Transverse colon (tissue), 4 donors: ENCODE data around the gene NDRG2. TPM values are rescaled to one million over a fixed set of nuclear protein-coding genes. Genes with fewer than 3 reads are reported as not detected.

Source experiments
- DNase-seq: peaks from one replicate; pipeline ENCODE4 v3.0.0-alpha.2; 2019
- H3K27ac ChIP-seq, 4 donors: fragments of 200-600 bp; sonication (generic); 2 replicates each; pipeline ENCODE4 v1.5.1; 2016 to 2018; ENCODE audit warnings: inconsistent platforms in 4 of 4
- H3K27me3 ChIP-seq: fragments of 200-600 bp; sonication (generic); 2 replicates; pipeline ENCODE4 v1.5.1; 2017; ENCODE audit warnings: inconsistent platforms
- H3K36me3 ChIP-seq, 4 donors: fragments of 200-600 bp; sonication (generic); 2 replicates each; pipeline ENCODE4 v1.5.1; 2017 to 2019; ENCODE audit warnings: inconsistent platforms in 4 of 4
- H3K4me1 ChIP-seq, 4 donors: fragments of 200-600 bp; sonication (generic); 2 replicates each; pipeline ENCODE4 v1.5.1; 2017 to 2020; ENCODE audit warnings: inconsistent platforms in 4 of 4
- H3K4me3 ChIP-seq, 4 donors: fragments of 200-600 bp; sonication (generic); 1 replicate in 1 of 4; 2 replicates in 3 of 4; pipeline versions ENCODE4 v1.5.1 to v1.6.1; 2017 to 2019; ENCODE audit warnings: inconsistent platforms in 4 of 4
- H3K9me3 ChIP-seq, 2 donors: fragments of 200-600 bp; sonication (generic); 2 replicates each; pipeline ENCODE4 v1.5.1; 2017 to 2019; ENCODE audit warnings: inconsistent platforms in 2 of 2
- CTCF ChIP-seq, 5 experiments: fragments of 200-600 bp in 3 of 5; fragments of 450-650 bp in 2 of 5; sonication (generic) in 3 of 5; IDR thresholded peaks; 1 replicate in 2 of 5; 2 replicates in 3 of 5; pipeline ENCODE4 v1.5.1; 2016 to 2017; ENCODE audit warnings: antibody characterized with exemption in 5 of 5, inconsistent platforms in 3 of 5, mild to moderate bottlenecking in 2 of 5, moderate library complexity in 1 of 5
- EP300 ChIP-seq: sonication (generic); formaldehyde crosslinking; IDR thresholded peaks from one replicate; pipeline ENCODE4 v1.6.1; 2017; ENCODE audit warnings: antibody characterized with exemption, low read depth
- POLR2A ChIP-seq: fragments of 450-650 bp; IDR thresholded peaks from one replicate; pipeline ENCODE4 v1.6.1; 2016; ENCODE audit warnings: antibody characterized with exemption, mild to moderate bottlenecking, moderate library complexity
- POLR2AphosphoS5 ChIP-seq, 3 donors: sonication (generic); formaldehyde crosslinking; IDR thresholded peaks; one replicate each; pipeline ENCODE4 v1.6.1; 2016; ENCODE audit warnings: antibody characterized with exemption in 3 of 3
- WGBS, 2 donors: methylation state at CpG; one replicate each; pipeline ENCODE4 v1.1.5; 2018; ENCODE audit warnings: low coverage in 1 of 2; 5-methylcytosine and 5-hydroxymethylcytosine counted together
- in situ Hi-C, 4 donors: fragments of 200-750 bp; cut with MboI; loops; one replicate each; pipeline versions ENCODE4 v1.15.0 to v1.15.1; 2017; ENCODE audit warnings: low sequenced_read_pairs in 3 of 4, low pct_ligation_motif_present in 1 of 4, low pct_unique_long_range_greater_than_20kb in 1 of 4
- intact Hi-C: fragments of 100-400 bp; cut with DNase I; formaldehyde crosslinking; loops from one replicate; pipeline ENCODE4 v1.15.1; 2023; ENCODE audit warnings: low total_unique reads
- total RNA-seq, 4 donors: library from RNA; depleted of rRNA; stranded (reverse); fragments of >200 nt; gene quantifications; one replicate each; pipeline ENCODE4 v1.1.0, GENCODE V29; 2016

Gene NDRG2
- total RNA-seq, 4 donors from 2014 or later = 144 to 275 (median 192) TPM

- H3K4me1 ChIP-seq = peaks cover 20 to 44% (median 28%) of the 10 kb centered on the region in 4 donors
- H3K4me3 ChIP-seq = peak overlapping the region; percentile 50 to 90 (median 70)
- peak overlapping the region; percentile 92 to 96 (median 92) for H3K27ac ChIP-seq
- WGBS, 2 donors = 0 to 2% methylated on average over 1 to 39 of the region's 40 CpGs
- no peaks in the 10 kb centered on the region for H3K9me3 ChIP-seq
- no peaks in the 10 kb centered on the region for H3K36me3 ChIP-seq
- no peaks in the 10 kb centered on the region for H3K27me3 ChIP-seq
- in situ Hi-C loops (no loop called here), intact Hi-C loops (loop anchor here (2.0 kb wide), 1 partner anchor 23 kb away; no protein-coding TSS in a partner anchor)
- no peak for DNase-seq
- TF ChIP-seq CTCF (IDR thresholded peaks at IDR 0.05) = peak in 2 of 5 experiments; percentile 4 to 13
- no peak for TF ChIP-seq POLR2A
Measured at GRCh38 chr14:21069388-21070082, 44.7 kb upstream of the NDRG2 start.

DNA sequence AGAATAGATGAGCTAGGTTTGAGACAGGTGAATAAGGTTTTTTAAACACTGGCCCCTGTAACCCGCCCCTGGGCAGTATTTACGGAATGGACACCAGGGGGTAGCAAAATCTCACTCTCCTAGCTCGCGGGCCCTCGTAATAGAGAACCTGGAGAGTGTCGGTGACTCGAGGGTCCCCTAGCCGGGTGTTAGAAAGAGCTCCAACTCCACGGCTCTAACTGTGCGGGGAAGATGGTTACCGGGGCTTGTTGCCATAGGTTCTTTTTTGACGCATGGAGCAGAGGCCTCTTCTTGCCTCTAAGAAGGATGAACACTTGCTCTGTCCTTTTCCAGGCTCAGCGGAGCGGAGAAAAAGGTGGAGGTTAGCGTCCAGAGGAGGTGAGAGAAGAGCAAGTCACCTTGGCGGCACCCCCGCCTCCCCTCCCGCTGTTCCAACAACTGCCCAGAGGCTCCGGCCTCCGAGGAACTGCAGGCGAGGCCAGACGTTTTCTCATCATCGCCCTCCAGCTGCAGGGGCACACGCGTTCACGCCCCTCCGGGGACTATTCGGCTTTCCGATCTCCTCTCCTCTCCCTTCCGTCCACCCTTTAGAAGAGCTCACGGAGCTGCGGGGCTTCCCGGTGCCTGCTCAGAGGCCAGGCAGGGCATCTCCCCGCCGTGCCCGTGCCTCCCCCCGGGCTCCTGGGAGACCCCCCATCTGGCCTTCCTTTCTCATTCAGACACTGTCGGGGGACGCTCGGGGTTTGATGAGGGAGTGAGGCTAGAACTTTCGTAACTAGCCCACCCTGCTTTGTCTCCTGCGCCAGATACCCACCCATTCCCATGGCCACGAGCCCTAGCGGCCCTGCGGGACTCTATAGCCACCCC, 43.9 kb upstream of the NDRG2 start:
- H3K27ac ChIP-seq = peak overlapping the region; percentile 92 to 96 (median 92)
- TF ChIP-seq CTCF (IDR thresholded peaks at IDR 0.05) = peak; percentile 58 to 80 (median 65)
- TF ChIP-seq POLR2A = no peak
- no peak for TF ChIP-seq POLR2AphosphoS5 (IDR thresholded peaks at IDR 0.05)
- H3K4me1 ChIP-seq = peaks cover 20 to 44% (median 28%) of the 10 kb centered on the region in 4 donors
- H3K9me3 ChIP-seq = no peaks in the 10 kb centered on the region
- in situ Hi-C loops = no loop called here
- DNase-seq = peak; percentile 71
- H3K27me3 ChIP-seq = no peaks in the 10 kb centered on the region
- no peaks in the 10 kb centered on the region for H3K36me3 ChIP-seq
- 2 to 14% methylated on average over 10 to 45 of the region's 45 CpGs for WGBS, 2 donors
- intact Hi-C loops = loop anchor here (1.0 to 2.0 kb wide), 2 partner anchors 21 to 24 kb away; no protein-coding TSS in a partner anchor
- H3K4me3 ChIP-seq = peak overlapping the region; percentile 16 to 90 (median 70)

DNA sequence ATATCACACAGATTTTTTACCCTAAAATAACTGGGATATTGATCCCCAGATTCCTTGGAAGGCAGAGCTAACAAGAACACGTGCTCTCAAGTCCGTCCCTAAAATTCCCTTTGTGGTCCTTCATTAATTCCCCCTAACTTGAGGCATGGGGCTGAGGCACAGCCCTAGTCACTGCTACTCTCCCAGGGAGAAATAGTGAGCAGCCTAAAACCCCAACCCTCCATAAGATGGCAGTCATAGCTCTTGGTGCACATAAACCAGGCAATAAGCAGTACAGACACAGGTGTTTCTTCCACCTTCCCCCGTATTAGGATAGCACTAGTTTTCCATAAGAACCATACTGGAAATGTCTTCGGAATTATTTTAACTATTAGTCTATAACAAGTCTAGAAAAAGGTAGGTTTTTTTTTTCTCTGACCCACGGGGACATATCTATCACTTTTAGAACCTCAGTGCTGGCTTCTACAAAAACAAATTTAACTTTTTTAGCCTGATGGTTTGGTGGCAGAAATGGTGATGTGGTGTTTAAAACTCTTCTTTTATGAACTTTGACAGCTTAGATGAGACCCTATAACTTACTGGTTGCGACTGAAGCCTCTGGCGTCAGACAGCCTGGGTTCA, 42.1 kb upstream of the NDRG2 start:
- Histone ChIP-seq H3K9me3 (no peaks in the 10 kb centered on the region), H3K4me3 (no peak overlapping the region), H3K36me3 (no peaks in the 10 kb centered on the region), H3K27me3 (no peaks in the 10 kb centered on the region), H3K27ac (peak overlapping the region in 1 of 4 donors; percentile 17), H3K4me1 (peaks cover 8 to 42% (median 31%) of the 10 kb centered on the region in 4 donors)
- intact Hi-C loops = no loop called here
- TF ChIP-seq POLR2AphosphoS5 (IDR thresholded peaks at IDR 0.05) (no peak), CTCF (IDR thresholded peaks at IDR 0.05) (peak in 1 of 5 experiments; percentile 17)
- no peak for DNase-seq
- 53 to 59% methylated on average over 5 to 7 of the region's 7 CpGs for WGBS, 2 donors
- in situ Hi-C loops = no loop called here

DNA sequence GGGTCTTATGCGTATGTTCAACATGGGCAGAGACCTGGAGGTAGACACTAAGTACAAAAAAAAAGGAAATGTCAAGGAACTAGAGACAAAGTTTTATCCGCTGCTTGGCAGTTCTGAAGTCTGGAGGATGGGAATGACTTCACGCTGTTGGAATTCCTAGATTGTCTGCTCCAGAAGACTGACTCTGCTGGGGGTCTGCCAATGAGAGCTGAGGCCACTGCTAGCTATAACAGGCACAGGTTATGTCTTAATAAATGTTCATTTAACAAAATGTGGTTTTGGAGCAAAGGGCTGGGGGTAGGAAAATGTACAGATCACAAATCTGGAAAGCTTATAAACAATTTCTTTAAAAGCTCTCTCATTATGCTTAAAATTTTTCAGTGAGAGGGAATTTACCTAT, 38.6 kb upstream of the NDRG2 start:
- Histone ChIP-seq H3K4me3 (no peak overlapping the region), H3K4me1 (peaks cover 0 to 26% (median 15%) of the 10 kb centered on the region in 4 donors), H3K27me3 (no peaks in the 10 kb centered on the region), H3K9me3 (no peaks in the 10 kb centered on the region), H3K27ac (peak overlapping the region in 2 of 4 donors; percentile 79 to 83), H3K36me3 (no peaks in the 10 kb centered on the region)
- intact Hi-C loops = no loop called here
- WGBS, 2 donors = 63 to 100% methylated on average over 1 to 3 of the region's 3 CpGs
- in situ Hi-C loops = no loop called here
- no peak for TF ChIP-seq CTCF (IDR thresholded peaks at IDR 0.05)
- no peak for TF ChIP-seq POLR2A
- no peak for TF ChIP-seq EP300
- TF ChIP-seq POLR2AphosphoS5 (IDR thresholded peaks at IDR 0.05) = no peak
- peak; percentile 4 for DNase-seq
